Memory B cell (primary cell): ENCODE data around the gene PDC.

Experiments
- ATAC-seq: fragments of 150-1000 bp; cut with Tn5 transposase; 2 replicates; pipeline ENCODE4 v1.10.0; 2021; ENCODE audit warnings: low read depth, mild to moderate bottlenecking, moderate library complexity
- DNase-seq, 2 donors: peaks; one replicate each; pipeline ENCODE4 v3.0.0; 2022; ENCODE audit warnings: low spot score in 2 of 2
- H3K27ac Mint-ChIP-seq: one replicate; pipeline ENCODE4 v1.8.0; 2022; ENCODE audit warnings: mild to moderate bottlenecking, moderate library complexity, mixed read lengths
- H3K27me3 Mint-ChIP-seq: one replicate; pipeline ENCODE4 v1.8.0; 2022; ENCODE audit warnings: mixed read lengths
- H3K36me3 Mint-ChIP-seq: one replicate; pipeline ENCODE4 v1.8.0; 2022; ENCODE audit warnings: mild to moderate bottlenecking, mixed read lengths
- H3K4me1 Mint-ChIP-seq: one replicate; pipeline ENCODE4 v1.8.0; 2022; ENCODE audit warnings: mixed read lengths
- H3K4me3 Mint-ChIP-seq: one replicate; pipeline ENCODE4 v1.8.0; 2022; ENCODE audit warnings: mild to moderate bottlenecking, moderate library complexity, mixed read lengths
- H3K9me3 Mint-ChIP-seq: one replicate; pipeline ENCODE4 v1.8.0; 2022; ENCODE audit warnings: mixed read lengths

Gene PDC

GRCh38 chr1:186461014-186461413 is at the start of gene PDC:
Gene PDC, minus strand, starts transcription at chr1:186461114. Its CDS starts 11,655 bp downstream, at chr1:186449459.
- no peak for DNase-seq
- Mint-ChIP-seq H3K4me1 (no peaks in the 10 kb centered on the region), H3K4me3 (no peak within 1 kb of the TSS), H3K36me3 (no peaks in the 10 kb centered on the region), H3K27ac (no peak within 1 kb of the TSS), H3K27me3 (no peaks in the 10 kb centered on the region), H3K9me3 (no peaks in the 10 kb centered on the region)
- ATAC-seq, result no peak

GRCh38 chr1:186503190-186503589 is 42.3 kb upstream of the PDC start:
- H3K4me1 Mint-ChIP-seq, result peaks cover 4% of the 10 kb centered on the region
- DNase-seq (no peak), ATAC-seq (no peak)
- H3K27ac Mint-ChIP-seq, result no peak overlapping the region
- H3K9me3 Mint-ChIP-seq, result peaks cover 13% of the 10 kb centered on the region
- peaks cover 9% of the 10 kb centered on the region for H3K36me3 Mint-ChIP-seq
- no peak overlapping the region for H3K4me3 Mint-ChIP-seq
- H3K27me3 Mint-ChIP-seq, result no peaks in the 10 kb centered on the region

GRCh38 chr1:186502087-186502486 is 41.2 kb upstream of the PDC start:
- peaks cover 4% of the 10 kb centered on the region for H3K4me1 Mint-ChIP-seq

GRCh38 chr1:186500804-186501203 is 39.9 kb upstream of the PDC start:
- peaks cover 7% of the 10 kb centered on the region for H3K9me3 Mint-ChIP-seq
- peaks cover 5% of the 10 kb centered on the region for H3K4me1 Mint-ChIP-seq
- H3K4me3 Mint-ChIP-seq, result no peak overlapping the region
- no peaks in the 10 kb centered on the region for H3K27me3 Mint-ChIP-seq
- DNase-seq, result no peak
- ATAC-seq, result no peak
- peaks cover 2% of the 10 kb centered on the region for H3K36me3 Mint-ChIP-seq
- no peak overlapping the region for H3K27ac Mint-ChIP-seq

More at GRCh38 chr1:186502087-186502486, 41.2 kb upstream of the PDC start:
- Mint-ChIP-seq H3K4me3 (no peak overlapping the region), H3K27ac (no peak overlapping the region), H3K27me3 (no peaks in the 10 kb centered on the region), H3K36me3 (peaks cover 5% of the 10 kb centered on the region), H3K9me3 (peaks cover 10% of the 10 kb centered on the region)
- no peak for ATAC-seq
- DNase-seq, result no peak

GRCh38 chr1:186499571-186499970 is 38.7 kb upstream of the PDC start:
- DNase-seq (no peak), ATAC-seq (no peak)
- Mint-ChIP-seq H3K36me3 (no peaks in the 10 kb centered on the region), H3K4me3 (no peak overlapping the region), H3K4me1 (peaks cover 5% of the 10 kb centered on the region), H3K9me3 (peaks cover 2% of the 10 kb centered on the region), H3K27ac (peak overlapping the region; percentile 39), H3K27me3 (no peaks in the 10 kb centered on the region)

- Mint-ChIP-seq H3K36me3 (no peaks in the 10 kb centered on the region), H3K9me3 (no peaks in the 10 kb centered on the region), H3K4me1 (peaks cover 5% of the 10 kb centered on the region), H3K27me3 (no peaks in the 10 kb centered on the region), H3K4me3 (no peak overlapping the region), H3K27ac (no peak overlapping the region)
- no peak for ATAC-seq
- no peak for DNase-seq
These were observed 37.9 kb upstream of the PDC start for GRCh38 chr1:186498695-186499389.

GRCh38 chr1:186498071-186498470 is 37.2 kb upstream of the PDC start:
- no peak overlapping the region for H3K27ac Mint-ChIP-seq
- no peak overlapping the region for H3K4me3 Mint-ChIP-seq
- no peak for ATAC-seq
- H3K27me3 Mint-ChIP-seq, result no peaks in the 10 kb centered on the region
- H3K4me1 Mint-ChIP-seq, result peaks cover 5% of the 10 kb centered on the region
- DNase-seq, result no peak
- no peaks in the 10 kb centered on the region for H3K9me3 Mint-ChIP-seq
- no peaks in the 10 kb centered on the region for H3K36me3 Mint-ChIP-seq

- Mint-ChIP-seq H3K9me3 (no peaks in the 10 kb centered on the region), H3K27ac (no peak overlapping the region), H3K4me3 (no peak overlapping the region), H3K36me3 (no peaks in the 10 kb centered on the region), H3K27me3 (no peaks in the 10 kb centered on the region), H3K4me1 (peaks cover 5% of the 10 kb centered on the region)
- DNase-seq (no peak), ATAC-seq (no peak)
These were observed 36.7 kb upstream of the PDC start for GRCh38 chr1:186497651-186498050.

GRCh38 chr1:186496171-186496851 is 35.4 kb upstream of the PDC start:
- H3K4me1 Mint-ChIP-seq, result peaks cover 2% of the 10 kb centered on the region
- H3K27ac Mint-ChIP-seq, result no peak overlapping the region
- no peak for DNase-seq
- no peak overlapping the region for H3K4me3 Mint-ChIP-seq
- H3K36me3 Mint-ChIP-seq, result no peaks in the 10 kb centered on the region
- no peaks in the 10 kb centered on the region for H3K27me3 Mint-ChIP-seq
- peaks cover 3% of the 10 kb centered on the region for H3K9me3 Mint-ChIP-seq
- no peak for ATAC-seq

GRCh38 chr1:186494832-186495271 is 33.9 kb upstream of the PDC start:
- ATAC-seq (no peak), DNase-seq (no peak)
- Mint-ChIP-seq H3K9me3 (peaks cover 3% of the 10 kb centered on the region), H3K4me1 (peaks cover 2% of the 10 kb centered on the region), H3K36me3 (no peaks in the 10 kb centered on the region), H3K27ac (no peak overlapping the region), H3K4me3 (no peak overlapping the region), H3K27me3 (no peaks in the 10 kb centered on the region)

- Mint-ChIP-seq H3K27me3 (no peaks in the 10 kb centered on the region), H3K9me3 (peaks cover 3% of the 10 kb centered on the region), H3K36me3 (no peaks in the 10 kb centered on the region), H3K4me1 (peaks cover 2% of the 10 kb centered on the region), H3K4me3 (no peak overlapping the region), H3K27ac (no peak overlapping the region)
- ATAC-seq (no peak), DNase-seq (no peak)
These were observed 31.8 kb upstream of the PDC start for GRCh38 chr1:186492531-186493291.

GRCh38 chr1:186491336-186491735 is 30.4 kb upstream of the PDC start:
- Mint-ChIP-seq H3K9me3 (peaks cover 3% of the 10 kb centered on the region), H3K27me3 (no peaks in the 10 kb centered on the region), H3K36me3 (no peaks in the 10 kb centered on the region), H3K4me1 (peaks cover 1% of the 10 kb centered on the region), H3K4me3 (no peak overlapping the region), H3K27ac (no peak overlapping the region)
- no peak for ATAC-seq
- DNase-seq, result no peak

- Mint-ChIP-seq H3K27me3 (no peaks in the 10 kb centered on the region), H3K36me3 (no peaks in the 10 kb centered on the region), H3K27ac (no peak overlapping the region), H3K4me3 (no peak overlapping the region), H3K9me3 (peaks cover 3% of the 10 kb centered on the region), H3K4me1 (no peaks in the 10 kb centered on the region)
- DNase-seq (no peak), ATAC-seq (no peak)
These were observed 26.2 kb upstream of the PDC start for GRCh38 chr1:186487163-186487562.

- Mint-ChIP-seq H3K4me1 (no peaks in the 10 kb centered on the region), H3K27me3 (no peaks in the 10 kb centered on the region), H3K4me3 (no peak overlapping the region), H3K9me3 (no peaks in the 10 kb centered on the region), H3K36me3 (no peaks in the 10 kb centered on the region), H3K27ac (no peak overlapping the region)
- ATAC-seq, result no peak
- DNase-seq, result no peak
These were observed 25.1 kb upstream of the PDC start for GRCh38 chr1:186486061-186486460.
